GM21390 (cell line): ENCODE results near the gene GIPR.
"Not testable (repeated sequence)": the region's sequence is repeated elsewhere in the genome, so short reads cannot be mapped to it uniquely, and the experiment has no call there.

Experiments used
- ATAC-seq: cut with Tn5 transposase; IDR thresholded peaks from one replicate; pipeline ENCODE4 v1.9.1; 2021; ENCODE audit not compliant: unreplicated experiment

The GIPR gene

GRCh38 chr19:45667620-45668341, at the start of gene GIPR:
GIPR (plus strand) TSS chr19:45668221; CDS start chr19:45669521, 1,300 bp downstream.
- no peak for ATAC-seq

DNA sequence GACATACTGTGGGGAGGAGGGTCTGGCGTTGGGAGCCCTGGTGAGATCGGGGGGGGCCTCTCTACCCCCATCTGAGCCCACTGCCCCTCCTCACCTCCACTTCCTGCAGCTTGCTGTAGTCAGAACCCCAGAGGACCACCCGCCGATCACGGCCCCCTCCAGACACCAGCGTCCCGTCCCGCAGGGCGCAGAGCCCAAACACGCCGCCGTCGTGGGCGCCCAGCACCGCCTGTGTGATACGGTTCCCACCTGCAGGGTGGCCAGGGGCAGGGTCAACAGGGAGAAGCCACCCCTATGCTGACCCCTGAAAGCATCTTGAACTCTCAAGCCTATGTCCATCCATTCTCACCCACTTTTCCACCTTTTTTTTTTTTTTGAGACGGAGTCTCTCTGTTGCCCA, 46.6 kb upstream of the GIPR start:
- ATAC-seq: no peak

DNA sequence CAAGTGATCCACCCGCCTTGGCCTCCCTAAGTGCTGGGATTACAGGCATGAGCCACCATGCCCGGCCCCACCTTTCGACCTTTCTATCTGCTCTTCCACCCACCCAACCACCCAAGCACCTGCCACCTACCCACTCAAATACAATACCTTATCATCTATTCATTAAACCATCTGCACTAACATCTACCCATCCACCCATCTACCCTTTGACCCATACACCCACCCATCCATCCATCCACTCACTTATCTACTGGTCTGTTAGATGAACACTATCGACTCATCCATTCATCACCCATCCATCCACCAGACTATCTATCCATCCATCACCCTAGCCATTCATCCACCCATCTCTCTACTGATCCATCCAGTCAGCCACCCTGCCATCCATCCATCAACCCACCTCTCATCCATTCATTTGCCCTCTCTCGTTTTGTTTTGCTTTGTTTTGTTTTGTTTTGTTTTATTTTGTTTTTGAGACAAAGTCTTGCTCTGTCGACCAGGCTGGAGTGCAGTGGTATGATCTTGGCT, 46.0 kb upstream of the GIPR start:
- ATAC-seq: no peak

GRCh38 chr19:45623984-45624383, 44.0 kb upstream of the GIPR start:
- no peak for ATAC-seq

DNA sequence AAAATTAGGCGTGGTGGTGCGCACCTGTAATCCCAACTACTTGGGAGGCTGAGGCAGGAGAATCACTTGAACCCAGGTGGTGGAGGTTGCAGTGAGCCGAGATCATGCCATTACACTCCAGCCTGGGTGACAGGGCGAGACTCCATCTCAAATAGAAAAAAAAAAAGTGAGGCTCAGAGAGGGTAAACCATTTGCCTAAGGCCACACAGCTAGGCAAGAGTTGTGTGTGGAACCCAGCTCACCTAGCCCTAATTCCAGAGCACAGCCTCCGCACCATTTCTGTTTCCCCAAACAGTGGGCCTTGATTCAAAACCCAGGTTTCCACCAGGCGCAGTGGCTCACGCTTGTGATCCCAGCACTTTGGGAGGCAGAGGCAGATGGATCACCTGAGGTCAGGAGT, 39.8 kb upstream of the GIPR start:
- ATAC-seq: not testable (repeated sequence)

DNA sequence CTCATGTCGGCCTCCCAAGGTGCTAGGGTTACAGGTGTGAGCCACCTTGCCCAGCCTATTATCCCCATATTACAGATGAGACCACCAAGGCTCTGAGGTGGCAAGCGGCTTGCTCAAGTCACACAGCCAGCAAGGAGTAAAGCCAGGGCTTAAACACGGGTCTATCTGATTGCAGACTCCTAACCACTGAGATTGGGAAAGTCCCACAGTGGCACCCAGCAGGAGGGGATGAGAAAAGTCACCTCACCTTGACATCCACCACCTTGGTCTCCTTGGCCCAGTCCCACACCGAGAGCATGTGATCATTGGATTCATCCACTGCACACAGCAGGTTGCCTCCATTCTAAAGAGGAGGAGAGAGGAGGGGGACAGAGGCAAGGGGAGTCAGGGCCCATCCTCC, 38.3 kb upstream of the GIPR start:
- ATAC-seq: no peak

- no peak for ATAC-seq
Observed at GRCh38 chr19:45630463-45630862, 37.6 kb upstream of the GIPR start.

DNA sequence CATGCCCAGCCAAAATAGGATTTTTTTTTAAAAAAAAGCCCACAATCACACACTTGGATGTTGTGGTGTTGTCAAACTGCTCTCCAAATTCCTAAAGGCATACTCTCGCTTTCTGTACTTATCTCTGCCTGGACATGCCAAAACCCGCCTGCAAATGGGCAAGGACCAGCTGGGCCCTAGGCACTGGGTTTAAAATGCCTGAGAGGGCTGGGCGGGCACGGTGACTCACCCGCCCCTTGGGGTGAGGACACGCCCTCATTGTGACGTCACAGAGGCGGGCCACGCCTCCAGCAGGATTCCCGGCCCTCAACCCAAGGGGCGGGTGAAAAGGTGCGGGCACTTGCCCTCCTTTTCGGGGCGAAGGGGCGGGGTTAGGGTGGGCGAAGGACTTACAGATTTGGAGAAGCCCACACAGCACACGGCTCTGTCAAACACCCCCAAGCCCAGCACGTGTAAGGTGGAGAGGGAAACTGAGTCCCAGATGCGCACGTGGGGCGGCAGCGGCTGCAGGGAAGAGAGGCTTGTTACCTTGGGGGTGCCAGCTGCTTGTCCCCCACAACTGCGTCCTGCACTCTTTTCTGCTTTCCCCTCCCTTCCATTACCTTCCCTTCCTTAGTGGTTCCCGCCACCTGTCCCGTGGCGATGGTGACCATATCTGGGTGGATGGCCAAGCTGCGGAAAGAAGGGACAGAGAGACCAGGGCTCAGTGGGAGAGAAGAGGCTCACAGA, 35.4 kb upstream of the GIPR start:
- no peak for ATAC-seq

- no peak for ATAC-seq
Observed at GRCh38 chr19:45636275-45636674, 31.7 kb upstream of the GIPR start.

GRCh38 chr19:45636902-45637301, 31.1 kb upstream of the GIPR start:
- no peak for ATAC-seq

DNA sequence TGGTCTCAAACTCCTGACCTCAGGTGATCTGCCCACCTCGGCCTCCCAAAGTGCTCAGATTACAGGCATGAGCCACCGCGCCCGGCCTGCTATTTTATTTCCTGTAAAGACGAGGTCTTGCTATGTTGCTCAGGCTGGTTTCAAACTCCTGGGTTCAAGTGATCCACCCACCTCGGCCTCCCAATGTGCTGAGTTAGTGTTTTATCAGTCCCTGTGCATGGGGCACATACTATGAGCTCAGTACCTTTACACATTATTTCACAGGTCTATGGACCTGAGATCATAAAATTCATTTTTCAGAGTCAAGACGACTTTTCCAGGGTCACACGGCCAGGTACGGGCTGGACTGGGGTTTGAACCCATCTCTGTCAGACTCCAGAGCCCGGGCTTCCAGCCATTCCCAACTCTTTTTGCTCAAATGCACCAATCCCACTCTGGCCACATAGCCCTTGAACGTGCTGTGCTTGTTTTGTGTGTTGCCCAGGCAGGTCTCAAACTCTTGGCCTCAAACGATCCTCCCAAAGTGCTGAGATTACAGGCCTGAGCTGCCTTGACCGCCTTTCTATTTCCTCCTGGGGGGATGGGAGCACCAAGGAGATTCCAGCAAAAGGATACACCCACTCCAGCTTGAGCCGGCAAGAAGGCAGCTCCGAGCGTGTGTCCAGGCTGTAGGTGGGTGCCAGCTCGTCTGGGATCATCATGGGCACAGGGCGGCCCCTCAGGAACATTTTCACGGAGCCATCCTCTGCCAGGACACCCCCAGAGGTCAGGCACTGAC, 29.9 kb upstream of the GIPR start:
- no peak for ATAC-seq

DNA sequence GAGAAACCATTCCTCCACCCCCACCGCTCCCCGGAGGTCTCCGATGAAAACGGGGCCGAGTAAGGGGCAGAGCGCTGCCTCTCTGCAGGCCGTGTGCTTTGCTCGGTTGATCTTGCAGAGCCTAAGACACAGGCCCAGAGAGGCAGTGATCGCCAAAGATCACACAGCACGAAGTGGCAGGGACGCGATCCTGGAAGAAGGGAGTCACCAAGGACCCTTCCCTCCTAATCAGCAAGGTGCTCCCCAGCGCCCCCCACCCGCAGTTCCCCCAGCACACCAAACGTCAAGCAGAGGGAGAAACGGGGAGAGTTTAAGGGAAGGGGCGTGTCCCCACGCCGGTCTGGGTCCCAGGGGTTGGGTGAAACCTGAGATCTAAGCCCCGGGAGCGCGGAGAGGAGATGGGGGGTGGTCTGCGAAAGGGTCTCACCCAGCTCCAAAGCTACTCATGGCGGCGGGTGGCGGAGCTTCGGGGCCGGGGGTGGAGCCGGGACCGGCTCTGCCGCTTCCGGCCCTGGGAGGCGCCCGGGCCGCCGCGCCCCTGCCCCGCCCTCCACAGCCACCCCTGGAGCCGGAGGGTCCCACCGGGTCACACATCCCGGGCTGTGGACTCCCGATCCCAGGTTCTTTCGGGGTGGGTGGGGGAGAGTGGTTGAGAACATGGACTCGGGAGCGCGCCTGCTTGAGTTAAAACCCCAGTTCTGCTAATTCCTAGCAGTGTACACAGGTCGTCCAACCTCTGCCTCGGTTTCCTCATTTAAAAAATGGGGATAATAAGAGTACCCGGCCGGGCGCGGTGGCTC, 28.9 kb upstream of the GIPR start, which contains the start of gene EML2:
EML2 (minus strand) TSS at position 468 of the 800 bp plus-strand sequence; CDS start at position 447, 21 bp downstream.
- ATAC-seq: no peak

- no peak for ATAC-seq
Observed at GRCh38 chr19:45640849-45641273, 27.2 kb upstream of the GIPR start.

GRCh38 chr19:45641274-45642105, 26.5 kb upstream of the GIPR start:
- peak; percentile 29 for ATAC-seq

DNA sequence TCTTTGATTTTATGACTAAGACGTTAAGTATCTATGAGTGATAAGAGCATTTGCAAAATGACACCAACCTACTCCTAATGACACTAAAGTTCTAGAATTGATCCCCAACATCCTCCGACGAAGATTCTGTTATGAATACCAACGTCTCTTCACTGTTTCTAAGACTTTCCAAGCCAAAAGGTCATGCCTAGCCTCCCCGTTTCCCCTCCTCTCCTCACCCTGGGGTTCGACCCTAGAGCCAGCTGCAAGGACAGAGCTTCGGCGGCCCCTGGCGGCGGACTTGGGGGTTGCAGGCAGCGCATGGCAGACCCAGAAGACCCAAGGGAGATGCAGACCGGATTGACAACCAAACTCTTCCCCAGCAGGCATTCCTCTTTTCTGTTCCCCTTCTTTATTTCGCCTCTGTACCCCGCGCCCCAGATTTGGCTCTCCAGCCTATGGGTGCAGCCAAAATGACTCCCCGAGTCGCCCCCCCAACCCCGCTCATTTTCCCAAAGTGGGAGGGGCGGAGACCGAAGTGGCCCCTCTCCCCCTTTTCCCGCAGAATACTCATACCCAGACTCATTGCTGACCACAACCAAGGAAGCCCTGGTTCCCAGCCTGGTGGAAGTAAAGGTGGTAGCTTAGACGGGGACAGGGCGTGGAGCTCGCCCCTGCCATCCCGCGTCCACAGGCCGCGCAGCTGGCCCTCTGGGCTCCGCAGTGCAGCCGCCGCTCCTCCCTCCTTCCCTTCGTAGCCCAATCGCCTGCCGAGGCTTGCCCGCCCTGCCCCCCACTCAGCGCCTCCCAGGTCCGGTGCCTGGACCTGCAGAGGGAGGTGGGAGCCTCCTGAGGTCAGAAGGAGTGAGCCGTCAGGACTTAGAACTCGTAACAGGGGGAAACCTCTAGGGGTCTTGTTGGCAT, 24.7 kb upstream of the GIPR start:
- ATAC-seq: no peak

- no peak for ATAC-seq
Observed at GRCh38 chr19:45643927-45644771, 23.9 kb upstream of the GIPR start.

GRCh38 chr19:45645068-45645630, 22.9 kb upstream of the GIPR start:
- no peak for ATAC-seq
